ENCODE data around the gene VIT.

The VIT gene

DNA sequence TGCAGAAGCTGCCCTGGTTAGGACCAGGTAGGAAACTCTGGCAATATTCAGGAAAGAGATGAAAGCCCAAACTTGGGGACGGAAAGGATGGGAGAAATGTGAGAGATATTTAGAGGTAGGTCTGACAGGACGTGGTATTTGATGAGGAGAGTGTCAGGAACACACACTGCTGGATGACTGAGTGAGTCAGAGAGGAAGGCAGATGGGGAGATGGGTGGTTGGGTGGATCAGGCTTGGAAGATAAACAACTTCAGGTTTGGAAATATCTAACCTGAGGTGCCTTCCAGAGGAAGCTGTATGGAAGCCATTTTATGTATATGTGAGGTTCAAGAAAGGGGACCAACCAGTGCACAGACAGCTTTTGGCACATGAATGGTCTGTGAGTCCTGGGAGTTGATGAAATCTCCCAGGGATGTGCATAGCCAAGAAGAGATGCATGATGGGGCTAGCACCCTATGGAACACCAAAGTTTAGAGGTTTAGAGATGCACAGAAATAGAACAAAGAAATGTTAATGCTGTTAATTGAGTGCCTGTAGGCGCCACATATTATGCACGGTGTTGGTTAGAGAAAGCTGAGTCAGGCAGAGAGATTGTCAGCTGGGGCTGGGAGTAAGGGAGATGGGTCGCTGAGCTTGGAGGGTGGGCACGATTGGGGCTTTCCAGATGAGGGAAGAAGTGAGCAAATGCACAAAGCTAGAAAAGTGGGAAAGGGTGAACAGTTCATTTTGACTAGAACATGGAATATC lies 101.0 kb downstream of the VIT start:
- TF ChIP-seq, protein P1, sequence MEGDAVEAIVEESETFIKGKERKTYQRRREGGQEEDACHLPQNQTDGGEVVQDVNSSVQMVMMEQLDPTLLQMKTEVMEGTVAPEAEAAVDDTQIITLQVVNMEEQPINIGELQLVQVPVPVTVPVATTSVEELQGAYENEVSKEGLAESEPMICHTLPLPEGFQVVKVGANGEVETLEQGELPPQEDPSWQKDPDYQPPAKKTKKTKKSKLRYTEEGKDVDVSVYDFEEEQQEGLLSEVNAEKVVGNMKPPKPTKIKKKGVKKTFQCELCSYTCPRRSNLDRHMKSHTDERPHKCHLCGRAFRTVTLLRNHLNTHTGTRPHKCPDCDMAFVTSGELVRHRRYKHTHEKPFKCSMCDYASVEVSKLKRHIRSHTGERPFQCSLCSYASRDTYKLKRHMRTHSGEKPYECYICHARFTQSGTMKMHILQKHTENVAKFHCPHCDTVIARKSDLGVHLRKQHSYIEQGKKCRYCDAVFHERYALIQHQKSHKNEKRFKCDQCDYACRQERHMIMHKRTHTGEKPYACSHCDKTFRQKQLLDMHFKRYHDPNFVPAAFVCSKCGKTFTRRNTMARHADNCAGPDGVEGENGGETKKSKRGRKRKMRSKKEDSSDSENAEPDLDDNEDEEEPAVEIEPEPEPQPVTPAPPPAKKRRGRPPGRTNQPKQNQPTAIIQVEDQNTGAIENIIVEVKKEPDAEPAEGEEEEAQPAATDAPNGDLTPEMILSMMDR (IDR thresholded peaks at IDR 0.05; ENCODE audit: extremely low read depth, insufficient read depth, missing control alignments), result no peak
- in situ Hi-C loops (cut with MboI; ENCODE audit: low pct_unique_long_range_greater_than_20kb, low sequenced_read_pairs, unreplicated experiment), result no loop called here

DNA sequence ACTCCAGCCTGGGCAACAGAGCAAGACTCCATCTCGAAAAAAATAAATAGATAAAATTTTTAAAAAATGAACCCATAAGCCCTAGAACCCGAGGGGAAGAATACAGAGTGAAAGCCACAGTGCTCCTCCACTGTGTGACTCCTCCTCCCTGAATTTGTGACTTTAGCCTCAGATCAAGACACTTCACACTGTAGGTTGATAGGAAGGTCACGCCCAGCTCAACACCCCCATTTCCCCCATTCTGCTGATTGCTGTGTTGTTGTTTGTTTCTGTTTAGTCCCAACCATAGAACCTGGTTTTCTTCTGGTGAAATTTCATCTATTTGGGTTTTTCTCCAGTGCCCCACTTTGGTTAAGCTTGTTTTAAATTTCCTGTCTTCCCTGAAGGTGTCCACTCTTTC lies 102.2 kb downstream of the VIT start:
- TF ChIP-seq, protein P1 (IDR thresholded peaks at IDR 0.05; ENCODE audit: extremely low read depth, insufficient read depth, missing control alignments), result no peak
- in situ Hi-C loops (cut with MboI; ENCODE audit: low pct_unique_long_range_greater_than_20kb, low sequenced_read_pairs, unreplicated experiment), result no loop called here
- no peak for DNase-seq (ENCODE audit: low spot score)

More for the DNA sequence above, 101.0 kb downstream of the VIT start:
- DNase-seq (ENCODE audit: low spot score), result no peak

DNA sequence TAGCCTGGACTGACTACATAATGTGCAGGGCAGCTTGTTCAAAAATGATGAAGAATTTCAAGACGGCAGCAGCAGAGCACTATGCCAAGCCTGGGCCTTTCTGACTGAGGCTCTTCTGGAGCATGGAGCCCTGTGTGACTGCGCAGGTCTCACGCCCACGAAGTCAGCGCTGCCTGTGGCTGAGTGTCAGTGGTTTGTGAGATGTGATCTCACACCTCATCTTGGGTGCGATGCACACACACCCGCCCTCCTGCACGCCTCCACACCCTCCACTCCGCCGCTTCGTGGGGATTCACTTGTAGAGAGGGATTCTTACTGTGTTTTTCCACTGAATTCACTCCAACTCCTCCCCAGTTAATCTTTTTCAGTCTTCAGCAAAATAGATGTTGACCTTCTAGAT lies 103.9 kb downstream of the VIT start:
- in situ Hi-C loops (cut with MboI; ENCODE audit: low pct_unique_long_range_greater_than_20kb, low sequenced_read_pairs, unreplicated experiment), result no loop called here
- TF ChIP-seq, protein P1 (IDR thresholded peaks at IDR 0.05; ENCODE audit: extremely low read depth, insufficient read depth, missing control alignments), result no peak
- DNase-seq (ENCODE audit: low spot score), result no peak

DNA sequence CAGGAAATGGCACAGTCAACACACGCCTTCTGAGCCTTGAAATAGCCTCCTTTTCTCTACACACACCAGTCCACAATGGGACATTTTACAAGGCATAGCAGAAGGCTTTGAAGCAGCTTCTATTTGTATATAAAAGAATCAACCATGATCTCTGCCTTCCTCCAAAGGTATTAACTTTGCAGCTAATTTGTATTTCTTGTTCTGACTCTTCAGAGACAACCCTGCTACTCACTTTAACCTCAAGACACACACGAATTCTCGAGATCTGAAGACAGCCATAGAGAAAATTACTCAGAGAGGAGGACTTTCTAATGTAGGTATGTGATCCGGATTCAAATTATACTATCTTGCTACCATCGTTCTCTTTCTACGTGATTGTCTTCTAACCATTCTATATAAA lies 104.6 kb downstream of the VIT start:
- TF ChIP-seq, protein P1 (IDR thresholded peaks at IDR 0.05; ENCODE audit: extremely low read depth, insufficient read depth, missing control alignments), result no peak
- in situ Hi-C loops (cut with MboI; ENCODE audit: low pct_unique_long_range_greater_than_20kb, low sequenced_read_pairs, unreplicated experiment), result no loop called here
- no peak for DNase-seq (ENCODE audit: low spot score)

DNA sequence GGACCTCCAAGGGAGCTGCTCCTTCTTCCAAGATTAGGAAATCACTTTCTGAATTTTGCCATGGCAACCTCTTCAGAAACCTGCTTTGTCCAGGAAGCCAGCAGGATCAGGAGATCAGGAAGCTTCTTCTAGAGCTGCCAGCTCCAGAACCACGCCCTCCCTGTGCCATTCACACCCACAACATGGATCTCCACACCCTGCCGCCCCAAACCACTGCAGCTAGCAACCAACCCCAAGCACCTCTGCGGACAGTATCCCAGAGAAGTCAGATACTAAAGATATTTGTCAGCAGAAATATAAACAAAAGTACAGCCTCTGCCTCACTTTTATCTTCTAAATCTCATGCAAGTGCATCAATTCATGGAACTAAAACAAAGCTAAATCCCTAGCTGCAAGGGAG lies 106.4 kb downstream of the VIT start:
- DNase-seq (ENCODE audit: low spot score), result no peak
- TF ChIP-seq, protein P1 (IDR thresholded peaks at IDR 0.05; ENCODE audit: extremely low read depth, insufficient read depth, missing control alignments), result no peak
- in situ Hi-C loops (cut with MboI; ENCODE audit: low pct_unique_long_range_greater_than_20kb, low sequenced_read_pairs, unreplicated experiment), result no loop called here

DNA sequence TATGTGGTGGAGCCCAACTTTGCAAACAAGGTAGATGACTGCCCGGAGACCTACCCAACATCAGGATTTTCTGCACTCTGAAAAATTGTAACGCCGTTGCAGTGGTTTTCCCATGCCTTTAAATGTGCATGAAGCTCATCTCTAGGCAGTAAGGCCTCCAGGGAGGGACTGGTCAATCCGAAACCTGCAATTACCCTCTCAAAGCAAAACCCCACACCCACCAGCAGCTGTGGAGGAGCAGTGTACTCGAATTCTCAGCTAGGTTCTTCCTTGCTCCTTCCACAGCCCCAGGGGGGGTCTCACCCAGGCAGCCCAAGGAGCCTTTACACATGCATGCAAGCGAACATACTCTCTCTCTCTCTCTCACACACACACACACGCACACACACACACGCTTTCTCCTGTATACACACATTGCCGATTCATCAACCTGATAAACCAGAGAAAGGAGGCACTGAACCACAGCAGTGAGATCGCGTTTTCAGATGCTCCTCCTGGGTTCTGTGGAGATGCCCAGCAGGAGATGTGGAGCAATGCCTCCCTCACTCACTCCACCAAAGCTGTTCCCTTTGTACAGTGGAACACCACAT lies 109.2 kb downstream of the VIT start:
- TF ChIP-seq, protein P1 (IDR thresholded peaks at IDR 0.05; ENCODE audit: extremely low read depth, insufficient read depth, missing control alignments), result no peak
- DNase-seq (ENCODE audit: low spot score), result no peak
- in situ Hi-C loops (cut with MboI; ENCODE audit: low pct_unique_long_range_greater_than_20kb, low sequenced_read_pairs, unreplicated experiment), result no loop called here

Data from GM13977 (cell line).